ENCODE results near the gene LRFN4.

Gene LRFN4

DNA sequence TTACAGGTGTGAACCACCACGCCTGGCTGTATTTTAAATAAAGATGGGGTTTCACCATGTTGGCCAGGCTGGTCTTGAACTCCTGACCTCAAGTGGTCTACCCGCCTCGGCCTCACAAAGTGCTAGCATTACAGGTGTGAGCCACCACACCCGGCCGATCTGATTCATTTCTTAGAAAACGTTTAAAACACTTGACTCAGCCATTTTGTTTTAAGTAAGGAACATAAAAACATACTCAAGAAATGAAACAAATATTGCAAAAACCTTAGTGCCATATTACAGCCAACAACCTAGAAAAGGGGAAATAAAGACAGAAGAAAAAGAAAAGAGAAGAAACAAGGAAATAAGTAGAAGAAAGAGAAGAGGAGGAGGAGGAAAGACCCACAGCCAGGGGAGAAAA, 17.4 kb downstream of the LRFN4 start:
- no peak for DNase-seq

DNA sequence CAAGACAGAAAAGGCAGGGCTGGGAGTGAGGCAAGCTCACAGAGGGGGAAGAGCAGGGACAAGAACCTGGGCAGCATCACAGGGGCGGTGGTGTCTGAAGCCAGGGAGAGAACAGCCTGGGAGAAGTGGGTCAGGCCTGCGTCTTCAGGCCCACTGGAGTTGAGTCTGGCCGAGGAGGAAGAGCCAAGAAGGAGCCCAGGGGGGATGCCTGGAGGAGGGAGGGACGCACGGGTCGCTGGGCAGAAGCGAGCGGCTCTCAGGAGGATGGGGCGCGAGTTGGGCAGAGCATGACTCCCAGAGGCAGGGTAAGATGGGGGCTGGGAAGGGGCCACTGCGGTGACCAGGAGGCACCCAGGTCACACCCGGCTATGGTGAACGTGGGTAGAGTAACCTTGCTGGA, 18.5 kb downstream of the LRFN4 start:
- no peak for DNase-seq

DNA sequence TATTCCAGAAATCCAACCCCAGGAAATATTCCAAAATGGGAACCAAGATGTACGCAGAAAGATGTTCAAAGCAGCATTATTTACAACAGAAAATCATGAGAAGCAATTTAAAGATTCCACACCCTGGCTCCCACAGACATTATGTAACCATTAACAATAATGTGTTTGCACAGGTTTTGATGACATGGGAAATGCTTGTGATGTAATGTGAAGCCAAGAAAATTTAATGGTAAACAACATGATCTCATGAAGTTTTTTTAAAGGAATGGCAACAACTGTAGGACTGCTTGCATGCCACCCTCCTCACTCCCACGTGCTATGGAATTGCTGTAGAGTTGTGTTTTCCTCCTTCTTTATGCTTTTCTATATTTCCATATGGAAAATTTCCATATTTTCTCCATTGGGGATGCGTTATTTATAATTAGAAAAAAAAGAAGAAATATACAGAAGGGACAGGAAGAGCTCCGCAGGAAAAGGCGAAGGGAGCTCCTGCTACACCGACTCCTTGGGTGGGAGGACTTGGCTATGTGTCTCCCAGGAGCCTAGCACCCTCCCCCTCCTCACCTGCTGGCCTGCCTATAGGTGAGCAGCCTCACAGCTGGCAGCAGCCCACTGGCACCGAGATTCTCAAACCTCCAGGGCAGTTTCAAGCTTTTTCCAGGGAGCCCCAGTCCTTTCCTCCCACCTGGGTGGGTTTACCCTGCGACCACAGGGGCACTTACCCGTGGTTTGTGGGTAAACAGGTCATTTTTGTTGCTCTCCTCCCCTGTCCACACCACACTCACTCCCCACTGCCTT, 20.9 kb downstream of the LRFN4 start:
- DNase-seq = no peak

DNA sequence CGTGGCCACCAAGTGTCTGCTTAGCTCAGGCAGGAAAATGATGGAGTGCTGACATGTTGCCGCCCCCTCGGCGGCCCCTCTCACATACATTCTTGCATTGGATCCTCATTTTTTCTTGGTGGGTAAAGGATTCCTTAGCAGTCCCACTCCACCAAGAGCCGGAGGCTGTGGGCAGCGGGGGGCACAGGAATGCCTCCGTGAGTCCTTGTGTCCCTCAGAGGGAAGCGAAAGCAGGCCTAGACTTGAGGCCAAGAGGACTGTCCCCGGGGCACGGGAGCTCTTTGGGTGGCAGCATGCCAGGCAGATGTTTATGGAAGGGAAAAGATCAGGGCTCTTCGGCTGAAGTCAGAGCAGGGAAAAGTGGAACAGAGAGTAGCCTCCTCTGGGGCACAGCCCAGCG, 21.6 kb downstream of the LRFN4 start:
- DNase-seq = no peak

DNA sequence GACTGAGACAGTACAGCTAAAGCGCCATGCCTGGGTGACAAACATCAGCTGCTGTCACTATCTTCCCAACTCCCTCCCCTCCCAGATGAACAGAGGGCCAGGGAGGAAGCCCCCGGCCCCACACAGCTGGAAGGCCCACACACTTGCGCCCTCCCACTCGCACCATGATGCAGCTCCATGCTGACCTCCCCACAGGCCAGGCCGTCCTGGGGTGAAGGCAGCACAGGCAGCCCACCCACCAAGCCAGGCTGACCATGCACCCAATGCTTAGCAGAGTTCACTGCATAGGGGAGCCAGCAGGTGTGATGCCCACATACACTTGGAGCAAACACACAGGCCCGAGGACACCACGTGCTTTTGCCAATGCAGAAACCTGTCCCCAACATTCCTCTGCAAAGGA, 22.1 kb downstream of the LRFN4 start:
- DNase-seq = no peak

DNA sequence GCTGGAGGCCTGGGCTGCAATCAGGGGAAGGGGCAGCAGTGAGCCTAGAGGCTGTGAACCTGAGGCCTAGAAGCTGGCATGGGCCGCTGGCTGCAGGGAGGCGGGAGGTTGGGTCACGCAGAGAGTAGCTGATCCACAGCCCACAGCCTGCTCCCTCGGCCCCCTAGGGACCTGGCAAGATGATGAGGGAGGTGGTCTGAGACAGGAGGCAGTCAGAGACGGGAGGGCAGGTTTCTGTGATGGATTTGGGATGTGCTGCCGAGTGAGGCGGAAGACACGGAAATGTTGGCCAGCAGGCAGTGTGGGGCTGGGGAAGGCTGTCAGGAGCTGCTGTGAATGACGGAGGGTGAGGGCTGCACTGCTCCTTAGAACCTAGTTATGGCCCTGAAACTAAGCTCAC, 22.7 kb downstream of the LRFN4 start:
- no peak for DNase-seq

DNA sequence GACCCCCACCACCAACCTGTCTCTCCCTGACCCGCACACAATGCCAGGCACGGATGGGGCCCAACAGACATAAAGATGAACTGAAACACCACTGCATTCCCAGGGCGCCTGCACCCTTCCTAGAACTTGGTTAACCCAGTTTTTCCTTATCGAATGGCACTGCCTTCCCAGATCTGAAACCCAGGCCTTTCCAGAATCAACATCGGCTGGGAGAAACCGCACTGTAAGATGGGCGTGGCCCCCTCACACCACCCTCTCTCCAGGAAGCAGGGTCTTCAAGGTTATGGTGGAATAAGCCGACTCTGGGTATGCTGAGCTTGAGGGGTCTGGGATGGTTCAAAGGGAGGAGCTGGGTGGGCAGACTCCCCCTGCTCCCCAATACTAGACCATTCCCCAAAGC, 23.1 kb downstream of the LRFN4 start:
- no peak for DNase-seq

DNA sequence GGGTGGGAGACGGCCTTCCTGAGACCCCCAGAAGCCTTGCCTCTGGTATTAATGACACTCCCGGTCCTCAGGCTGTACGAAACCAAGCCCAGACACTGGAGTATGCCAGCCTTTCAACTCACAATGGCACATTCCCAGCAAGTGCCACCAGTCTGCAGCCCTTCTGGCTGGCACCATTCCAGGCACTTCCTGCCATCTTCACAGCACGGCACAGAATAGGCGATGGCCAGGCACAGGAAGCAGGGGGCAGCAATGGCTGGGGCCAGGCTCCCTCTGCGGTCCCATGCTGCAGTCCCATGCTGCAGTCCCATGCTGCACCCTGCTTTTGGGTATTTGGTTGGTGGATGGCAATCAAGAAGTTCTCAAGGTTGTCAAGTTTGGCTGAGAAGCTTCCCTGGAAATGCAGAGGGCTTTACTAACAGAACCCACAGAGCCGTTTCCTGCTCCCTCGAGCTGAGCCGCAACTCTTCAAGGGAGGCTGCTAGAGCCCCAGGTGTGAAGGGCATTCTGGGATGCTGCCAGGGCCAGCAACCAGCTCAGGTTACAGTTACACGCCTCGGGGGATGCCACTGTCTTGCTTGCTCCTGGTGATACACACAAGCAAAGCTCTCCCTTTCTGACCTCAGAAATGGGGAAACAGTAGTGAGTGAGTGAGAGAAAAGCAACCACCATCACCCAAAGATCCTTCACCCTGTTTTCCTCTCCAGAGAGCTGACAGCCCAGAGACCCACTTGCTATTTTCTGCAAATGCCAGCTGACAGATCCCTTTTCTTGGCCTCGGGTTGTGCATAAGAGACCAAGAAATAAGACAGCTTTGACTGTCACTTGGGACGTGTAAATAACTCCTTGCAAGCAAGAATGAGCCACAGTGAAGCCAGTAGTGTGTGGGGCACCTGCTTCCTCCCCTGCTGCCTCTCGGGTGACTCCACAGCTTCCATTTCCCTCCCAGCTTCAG, 23.9 kb downstream of the LRFN4 start:
- DNase-seq = no peak

DNA sequence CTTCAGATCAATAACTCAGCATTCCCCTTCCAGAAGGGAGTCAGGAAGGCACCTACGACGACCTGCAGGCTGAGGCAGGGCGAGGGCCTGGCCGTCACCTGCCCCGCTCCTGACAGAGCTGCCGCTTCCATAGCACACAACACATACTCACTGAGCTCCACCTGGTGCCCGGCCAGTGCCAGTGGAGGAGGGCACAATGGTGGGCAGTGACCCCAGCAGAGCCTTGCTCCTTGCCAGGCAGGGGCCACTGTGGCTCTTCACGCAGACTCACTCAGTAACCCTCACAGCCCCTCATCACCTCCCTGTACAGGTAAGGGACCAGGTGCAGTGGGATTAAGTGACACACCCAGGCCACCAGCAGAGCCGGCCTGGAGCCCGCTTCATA, 24.6 kb downstream of the LRFN4 start:
- DNase-seq = no peak

DNA sequence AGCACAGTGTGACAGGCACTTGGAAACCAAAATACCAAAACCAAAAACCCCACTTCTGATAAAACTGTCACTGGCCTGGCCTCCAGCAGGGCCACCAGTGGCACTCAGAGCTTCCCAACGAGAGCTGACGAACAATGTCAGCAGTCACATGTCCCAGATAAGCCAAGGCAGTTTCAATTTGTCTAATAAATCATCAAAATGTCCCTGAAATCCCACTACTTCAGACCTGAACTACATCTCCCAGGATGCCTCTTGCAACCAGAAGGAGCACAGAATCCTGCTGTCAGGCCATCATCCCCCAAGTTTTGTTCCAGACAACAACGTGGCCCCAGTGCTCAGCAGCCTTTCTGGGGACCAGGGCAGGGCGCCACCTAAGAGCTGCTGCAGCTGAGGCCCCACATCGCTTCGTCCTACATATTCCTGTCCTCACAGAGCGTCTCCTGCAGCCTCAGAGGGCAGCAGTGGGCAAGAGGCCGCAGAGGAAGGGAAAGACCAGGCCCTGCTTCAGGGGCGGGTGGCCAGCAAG, 25.1 kb downstream of the LRFN4 start:
- DNase-seq = no peak

DNA sequence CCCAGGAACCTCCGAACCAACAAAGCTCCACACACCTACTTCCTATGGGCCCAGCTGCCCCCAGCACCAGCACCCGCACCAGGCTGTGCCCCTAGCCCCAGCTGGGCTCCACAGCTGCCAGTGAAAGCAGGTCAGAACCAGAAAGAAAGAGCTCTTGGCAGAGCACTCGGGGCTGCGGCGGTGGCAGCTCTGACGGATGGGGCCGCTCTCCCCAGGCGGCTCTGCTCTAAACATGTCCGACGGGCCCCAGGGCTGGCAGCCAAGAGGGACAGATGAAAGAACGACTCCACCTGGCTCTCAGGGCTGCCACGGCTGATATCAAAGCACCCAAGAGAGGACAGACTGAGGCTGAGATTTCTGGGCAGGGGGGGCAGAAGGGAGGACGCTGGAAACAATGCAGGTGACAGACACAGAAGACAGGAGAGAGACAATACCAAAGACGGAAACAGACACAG, 25.7 kb downstream of the LRFN4 start:
- no peak for DNase-seq

DNA sequence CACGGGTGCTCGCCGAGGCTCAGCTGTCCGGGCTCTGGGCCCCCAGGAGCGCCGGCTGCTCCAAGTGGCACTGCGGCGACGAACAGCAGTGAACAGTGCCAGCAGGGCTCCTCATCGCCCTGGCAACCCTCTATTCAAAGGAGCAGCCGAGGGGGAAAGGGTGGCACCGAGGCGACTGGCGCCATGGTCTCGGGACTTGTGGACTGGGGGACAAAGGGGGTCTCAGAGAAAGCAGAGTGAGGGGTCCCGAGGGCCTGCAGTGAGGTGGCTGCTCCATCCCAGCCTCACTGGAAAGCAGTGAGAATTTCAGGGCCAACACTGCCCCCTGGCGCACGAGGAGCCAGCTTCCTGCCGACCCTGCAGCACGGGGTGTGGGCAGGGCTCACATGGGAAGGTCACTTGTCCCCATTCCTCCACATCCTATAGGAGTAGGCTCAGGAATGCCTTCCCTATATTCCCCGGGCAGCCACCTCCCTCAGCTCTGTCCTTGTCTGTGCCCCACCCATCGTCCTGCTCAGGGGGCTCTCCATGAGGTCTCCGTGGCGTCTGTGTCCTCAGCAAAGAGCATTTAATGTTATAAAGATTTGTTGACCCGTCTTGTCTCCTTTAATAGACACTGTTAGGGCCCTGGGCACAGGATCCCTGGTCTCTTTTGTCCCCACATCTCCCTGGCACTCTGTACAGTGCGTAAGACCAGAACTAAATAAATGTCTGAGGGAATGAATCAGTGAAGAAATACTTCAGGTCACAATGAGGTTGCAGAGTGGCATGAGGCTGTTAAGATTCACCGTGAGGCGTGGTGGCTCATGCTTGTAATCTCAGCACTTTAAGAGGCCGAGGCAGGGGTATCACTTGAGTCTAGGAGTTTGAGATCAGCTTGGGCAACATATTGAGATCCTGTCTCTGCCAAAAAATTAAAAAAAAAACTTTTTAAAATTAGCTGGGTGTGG, 26.4 kb downstream of the LRFN4 start:
- DNase-seq = peak; percentile 48

DNA sequence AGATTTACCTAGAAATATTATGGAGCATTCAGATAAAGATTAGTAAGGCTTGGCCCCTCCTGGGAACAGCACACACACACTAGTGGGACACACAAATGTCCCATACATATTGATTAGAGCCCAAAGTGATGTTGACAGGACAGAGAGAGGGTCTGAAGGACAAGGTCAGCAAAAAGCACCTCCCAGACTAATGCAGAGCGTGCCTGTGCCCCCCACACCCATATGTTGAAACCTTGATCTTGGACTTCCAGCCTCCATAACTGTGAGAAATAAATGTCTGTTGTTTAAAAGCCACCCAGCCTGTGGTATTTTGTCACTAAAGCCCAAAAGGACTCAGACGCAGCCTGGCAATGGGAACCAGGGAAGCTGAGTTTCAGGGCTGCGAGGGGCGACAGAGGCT, 27.6 kb downstream of the LRFN4 start:
- no peak for DNase-seq

DNA sequence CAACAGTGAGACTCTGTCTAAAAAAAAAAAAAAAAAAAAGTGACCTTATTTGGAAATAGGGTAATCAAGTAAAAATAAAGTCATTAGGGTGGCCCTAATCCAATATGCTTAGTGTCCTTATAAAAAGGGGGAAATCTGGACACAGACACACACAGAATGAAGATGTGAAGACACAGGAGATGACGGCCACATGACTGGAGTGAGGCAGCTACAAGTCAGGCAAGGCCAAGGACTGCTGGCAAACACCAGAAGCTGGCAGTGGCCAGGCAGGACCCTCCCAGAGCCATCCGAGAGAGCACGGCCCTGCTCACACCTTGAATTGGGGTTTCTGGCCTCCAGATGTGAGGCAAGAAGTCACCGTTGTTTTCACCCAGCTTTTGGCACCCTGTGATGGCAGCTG, 28.6 kb downstream of the LRFN4 start:
- DNase-seq = no peak

DNA sequence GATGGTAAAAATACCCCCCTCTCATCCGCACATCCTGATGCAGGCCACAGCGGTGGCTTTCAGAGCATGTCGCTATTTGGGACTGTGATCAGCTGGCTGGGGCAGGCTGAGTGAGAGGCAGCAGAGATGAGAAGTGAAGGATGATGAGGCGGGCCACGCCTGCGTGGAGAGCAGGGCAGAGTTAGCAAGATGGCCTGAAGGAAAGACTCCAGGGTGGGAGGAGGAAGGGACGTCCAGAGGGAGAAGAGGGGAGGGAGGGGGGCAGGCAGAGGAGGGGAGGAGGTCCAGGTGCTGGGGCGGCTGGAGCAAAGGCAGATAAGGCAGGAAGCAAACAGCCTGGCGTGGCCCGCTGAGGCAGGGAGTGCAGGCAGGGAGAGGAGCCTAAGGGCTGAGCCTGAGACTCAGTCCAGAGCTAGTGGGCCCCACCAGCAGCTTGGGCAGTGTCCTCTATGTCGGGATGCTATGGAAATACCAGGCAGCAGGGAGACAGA, 29.1 kb downstream of the LRFN4 start:
- no peak for DNase-seq

DNA sequence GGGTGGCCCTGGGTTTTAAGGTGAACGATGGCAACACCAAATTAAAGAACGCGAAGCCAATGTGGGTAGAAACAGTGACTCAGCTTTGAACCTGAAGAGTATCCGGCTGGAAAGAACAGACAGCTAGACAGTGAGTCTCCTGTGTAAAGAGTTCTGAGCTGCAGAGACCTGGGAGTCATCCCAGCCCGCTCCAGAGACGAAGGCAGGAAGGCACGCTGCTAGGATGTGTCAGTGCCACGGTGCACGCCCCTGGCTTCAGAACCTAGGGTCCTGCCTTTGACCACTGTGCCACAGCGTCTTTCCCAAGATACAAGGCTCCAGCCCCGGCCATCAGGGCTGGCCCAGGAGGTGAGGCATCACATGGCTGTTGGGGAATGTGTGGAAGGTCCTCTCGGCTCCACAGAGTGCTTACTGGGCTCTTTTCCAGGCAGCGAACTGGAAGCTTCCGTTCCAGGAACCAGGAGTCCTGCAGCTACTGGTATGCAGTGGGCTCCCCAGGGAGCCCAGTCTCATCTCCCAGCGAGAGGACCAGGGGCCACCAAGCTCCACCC, 29.9 kb downstream of the LRFN4 start:
- no peak for DNase-seq

DNA sequence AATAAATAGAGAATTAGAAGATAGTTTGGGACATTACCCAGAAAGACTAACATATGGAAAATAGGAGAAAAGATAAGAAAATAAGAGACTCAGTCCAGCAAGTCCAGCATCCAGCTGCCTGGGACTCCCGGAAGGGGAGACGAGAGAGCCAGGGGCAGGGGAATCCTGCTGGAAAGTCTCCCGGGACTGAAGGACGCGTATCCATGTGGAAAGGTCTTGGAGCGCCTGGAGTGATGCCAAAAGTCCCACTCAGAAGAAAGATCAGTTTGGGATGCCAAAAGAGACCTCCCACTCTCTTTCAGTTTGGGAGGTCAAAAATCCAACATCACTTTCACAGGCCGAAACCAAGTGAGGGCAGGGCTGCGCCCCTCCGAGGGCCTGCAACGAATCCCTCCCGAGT, 30.7 kb downstream of the LRFN4 start:
- no peak for DNase-seq

DNA sequence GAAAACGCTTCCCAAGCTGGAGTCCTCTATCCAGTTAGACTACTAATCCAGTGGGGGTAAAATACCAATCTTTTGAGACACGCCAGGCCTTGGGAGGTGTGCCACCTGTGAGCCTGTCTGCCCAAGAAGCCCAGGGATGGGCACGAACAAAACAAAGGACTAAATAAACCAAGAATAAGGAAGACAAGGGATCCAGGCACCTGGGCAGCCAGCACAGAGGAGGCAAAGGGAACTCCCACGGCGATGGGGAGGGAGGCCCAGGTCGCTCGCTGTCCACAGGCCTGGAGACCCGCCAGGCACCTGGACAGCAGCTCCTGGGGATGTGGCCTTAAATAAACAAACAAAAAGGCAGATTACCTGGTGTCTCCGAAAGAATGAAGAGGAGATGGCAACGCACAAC, 31.4 kb downstream of the LRFN4 start:
- DNase-seq = no peak

DNA sequence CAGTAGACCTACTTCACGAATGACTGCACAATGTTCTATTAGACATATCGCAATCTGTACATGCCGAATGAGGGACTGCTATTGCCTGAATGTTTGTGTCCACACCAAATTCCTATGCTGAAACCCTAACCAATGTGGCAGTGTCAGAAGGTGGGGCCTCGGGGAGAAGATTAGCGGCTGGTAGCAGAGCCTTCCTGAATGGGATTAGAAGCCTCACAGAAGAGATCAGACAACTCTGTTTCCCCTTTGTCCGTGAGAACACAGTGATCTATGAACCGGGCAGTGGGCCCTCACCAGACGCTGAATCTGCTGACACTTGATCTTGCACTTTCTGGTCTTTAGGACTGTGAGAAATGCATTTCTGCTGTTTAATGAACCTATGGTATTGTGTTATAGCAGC, 33.1 kb downstream of the LRFN4 start:
- DNase-seq = no peak

DNA sequence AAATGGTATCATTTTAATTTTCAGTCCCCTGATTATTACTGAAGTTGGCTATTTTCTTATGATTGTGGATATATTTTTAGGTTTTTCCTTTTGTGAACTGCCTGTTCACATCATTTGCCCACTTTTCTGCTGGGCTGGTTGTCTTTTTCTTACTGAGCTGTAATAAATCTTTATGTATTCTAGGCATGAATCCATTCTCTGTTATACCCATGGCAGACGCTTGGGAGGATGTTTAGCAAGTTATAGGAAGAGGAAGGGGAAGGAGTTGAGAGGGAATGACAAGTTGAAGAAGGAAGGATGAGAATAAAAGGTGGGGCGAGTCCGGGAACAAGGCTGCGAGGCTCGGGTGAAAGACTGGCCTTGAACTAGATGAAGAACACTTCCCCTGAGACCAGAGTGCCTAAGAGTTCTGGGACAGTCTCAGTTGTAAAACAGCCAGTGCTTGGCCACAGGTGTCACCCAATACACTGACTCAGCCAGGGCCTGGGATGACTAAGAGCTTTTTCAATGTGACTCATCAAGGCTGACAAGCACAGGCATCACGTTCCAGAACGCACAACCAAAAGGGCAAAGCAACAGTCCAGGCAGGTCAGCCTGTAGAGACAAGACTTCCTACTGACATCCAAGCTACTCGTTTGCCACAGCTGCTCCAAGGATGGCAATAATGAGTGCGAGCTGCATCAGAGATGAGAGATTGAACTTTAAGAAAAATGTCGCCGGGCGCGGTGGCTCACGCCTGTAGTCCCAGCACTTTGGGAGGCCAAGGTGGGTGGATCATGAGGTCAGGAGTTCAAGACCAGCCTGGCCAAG, 35.2 kb downstream of the LRFN4 start:
- no peak for DNase-seq

DNA sequence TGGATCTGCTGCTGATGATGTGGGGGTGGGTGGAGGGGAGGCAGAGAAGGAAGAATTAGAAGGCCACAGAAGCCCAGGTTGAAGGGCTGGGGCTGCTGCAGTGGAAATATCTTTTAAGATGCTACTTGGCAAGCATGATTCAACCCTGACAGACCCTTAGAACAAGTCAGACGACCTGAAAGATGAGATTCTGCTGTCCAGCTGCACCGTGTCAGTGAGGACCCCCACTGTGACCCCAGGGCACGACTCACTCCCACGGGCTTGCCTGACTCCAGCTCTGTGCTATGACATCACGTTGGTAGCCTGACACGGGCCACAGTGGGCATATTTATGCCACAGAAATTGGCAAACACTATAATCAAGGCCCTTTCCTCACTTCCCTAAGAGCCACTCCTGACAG, 36.0 kb downstream of the LRFN4 start:
- DNase-seq = no peak

Measured in CD4-positive, alpha-beta T cell treated with Interleukin-17A for 1 hour (primary cell).